Uterus (tissue), 2 donors: ENCODE data around the gene ATG16L2.
"Not testable (repeated sequence)": the region's sequence is repeated elsewhere in the genome, so short reads cannot be mapped to it uniquely, and the experiment has no call there.

ENCODE experiments used
- POLR2A ChIP-seq, 2 donors: fragments of 450-650 bp; IDR thresholded peaks; one replicate each; pipeline ENCODE4 v1.6.1; 2016; ENCODE audit warnings: antibody characterized with exemption in 2 of 2, mild to moderate bottlenecking in 1 of 2, moderate library complexity in 1 of 2
- TF ChIP-seq, protein P1 (sequence below), 4 experiments: fragments of 200-600 bp in 2 of 4; fragments of 450-650 bp in 2 of 4; sonication (generic) in 2 of 4; IDR thresholded peaks; one replicate each; pipeline ENCODE4 v1.5.1; 2016 to 2019; ENCODE audit warnings: antibody characterized with exemption in 4 of 4, mild to moderate bottlenecking in 2 of 4, moderate library complexity in 1 of 4

DNA sequence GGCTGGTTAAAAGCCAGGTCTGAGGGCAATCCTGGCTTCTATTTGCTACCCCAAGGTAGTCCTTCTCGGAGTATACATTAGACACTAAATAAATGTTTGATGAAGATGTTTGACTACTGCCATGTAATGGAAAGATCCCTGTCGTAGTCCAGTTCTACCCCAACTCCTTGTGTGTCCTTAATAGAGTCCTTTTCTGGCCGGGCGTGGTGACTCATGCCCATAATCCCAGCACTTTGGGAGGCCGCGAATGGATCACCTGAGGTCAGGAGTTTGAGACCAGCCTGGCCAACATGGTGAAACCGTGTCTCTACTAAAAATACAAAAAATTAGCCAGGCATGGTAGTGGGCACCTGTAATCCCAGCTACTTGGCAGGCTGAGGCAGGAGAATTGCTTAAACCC is 23.0 kb upstream of the ATG16L2 start:
- TF ChIP-seq, protein P1, sequence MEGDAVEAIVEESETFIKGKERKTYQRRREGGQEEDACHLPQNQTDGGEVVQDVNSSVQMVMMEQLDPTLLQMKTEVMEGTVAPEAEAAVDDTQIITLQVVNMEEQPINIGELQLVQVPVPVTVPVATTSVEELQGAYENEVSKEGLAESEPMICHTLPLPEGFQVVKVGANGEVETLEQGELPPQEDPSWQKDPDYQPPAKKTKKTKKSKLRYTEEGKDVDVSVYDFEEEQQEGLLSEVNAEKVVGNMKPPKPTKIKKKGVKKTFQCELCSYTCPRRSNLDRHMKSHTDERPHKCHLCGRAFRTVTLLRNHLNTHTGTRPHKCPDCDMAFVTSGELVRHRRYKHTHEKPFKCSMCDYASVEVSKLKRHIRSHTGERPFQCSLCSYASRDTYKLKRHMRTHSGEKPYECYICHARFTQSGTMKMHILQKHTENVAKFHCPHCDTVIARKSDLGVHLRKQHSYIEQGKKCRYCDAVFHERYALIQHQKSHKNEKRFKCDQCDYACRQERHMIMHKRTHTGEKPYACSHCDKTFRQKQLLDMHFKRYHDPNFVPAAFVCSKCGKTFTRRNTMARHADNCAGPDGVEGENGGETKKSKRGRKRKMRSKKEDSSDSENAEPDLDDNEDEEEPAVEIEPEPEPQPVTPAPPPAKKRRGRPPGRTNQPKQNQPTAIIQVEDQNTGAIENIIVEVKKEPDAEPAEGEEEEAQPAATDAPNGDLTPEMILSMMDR (IDR thresholded peaks at IDR 0.05), result not testable (repeated sequence)
- TF ChIP-seq POLR2A (IDR thresholded peaks at IDR 0.05), result not testable (repeated sequence)
